ENCODE measurements around the gene ASCC2.
"Not testable (repeated sequence)": the region's sequence is repeated elsewhere in the genome, so short reads cannot be mapped to it uniquely, and the experiment has no call there.

Gene ASCC2

GRCh38 chr22:29856496-29856895 lies 18.4 kb upstream of the ASCC2 start:
- no peak for DNase-seq (ENCODE audit: low read depth)

GRCh38 chr22:29855611-29856181 lies 17.6 kb upstream of the ASCC2 start:
- no peak for DNase-seq (ENCODE audit: low read depth)

GRCh38 chr22:29854432-29854831 lies 16.4 kb upstream of the ASCC2 start:
- DNase-seq (ENCODE audit: low read depth) = no peak

GRCh38 chr22:29848111-29848510 lies 10.0 kb upstream of the ASCC2 start:
- no peak for DNase-seq (ENCODE audit: low read depth)

- DNase-seq (ENCODE audit: low read depth) = no peak
These were observed 8.2 kb upstream of the ASCC2 start for GRCh38 chr22:29846290-29846689.

- DNase-seq (ENCODE audit: low read depth) = peak; percentile 94
These were observed 4.7 kb upstream of the ASCC2 start for GRCh38 chr22:29842740-29843139.

GRCh38 chr22:29842172-29842571 lies 4.1 kb upstream of the ASCC2 start:
- no peak for DNase-seq (ENCODE audit: low read depth)

- peak; percentile 29 for DNase-seq (ENCODE audit: low read depth)
These were observed 2.4 kb upstream of the ASCC2 start for GRCh38 chr22:29840498-29840897.

- DNase-seq (ENCODE audit: low read depth) = peak; percentile 20
These were observed 965 bp upstream of the ASCC2 start for GRCh38 chr22:29839039-29839438.

GRCh38 chr22:29838599-29838956 lies 504 bp upstream of the ASCC2 start:
- no peak for DNase-seq (ENCODE audit: low read depth)

GRCh38 chr22:29836791-29837370 lies 1.2 kb downstream of the ASCC2 start:
- DNase-seq (ENCODE audit: low read depth) = not testable (repeated sequence)

GRCh38 chr22:29834046-29834445 lies 4.0 kb downstream of the ASCC2 start:
- no peak for DNase-seq (ENCODE audit: low read depth)

GRCh38 chr22:29833392-29833965 lies 4.6 kb downstream of the ASCC2 start:
- DNase-seq (ENCODE audit: low read depth) = no peak

GRCh38 chr22:29831958-29832357 lies 6.1 kb downstream of the ASCC2 start:
- DNase-seq (ENCODE audit: low read depth) = no peak

- no peak for DNase-seq (ENCODE audit: low read depth)
These were observed 6.7 kb downstream of the ASCC2 start for GRCh38 chr22:29831186-29831921.

GRCh38 chr22:29830585-29830984 lies 7.5 kb downstream of the ASCC2 start:
- DNase-seq (ENCODE audit: low read depth) = no peak

- peak; percentile 30 for DNase-seq (ENCODE audit: low read depth)
These were observed 10.3 kb downstream of the ASCC2 start for GRCh38 chr22:29827726-29828125.

- no peak for DNase-seq (ENCODE audit: low read depth)
These were observed 11.0 kb downstream of the ASCC2 start for GRCh38 chr22:29827091-29827490.

- no peak for DNase-seq (ENCODE audit: low read depth)
These were observed 12.5 kb downstream of the ASCC2 start for GRCh38 chr22:29825578-29825977.

- DNase-seq (ENCODE audit: low read depth) = no peak
These were observed 13.4 kb downstream of the ASCC2 start for GRCh38 chr22:29824677-29825076.

GRCh38 chr22:29821291-29822016 lies 16.6 kb downstream of the ASCC2 start:
- DNase-seq (ENCODE audit: low read depth) = peak; percentile 87

- no peak for DNase-seq (ENCODE audit: low read depth)
These were observed 17.1 kb downstream of the ASCC2 start for GRCh38 chr22:29820961-29821290.

- no peak for DNase-seq (ENCODE audit: low read depth)
These were observed 18.6 kb downstream of the ASCC2 start for GRCh38 chr22:29819501-29819900.

All from ELR (cell line).